Kidney (tissue), 14 donors: ENCODE data around the gene REM2. TPM values are rescaled to one million over a fixed set of nuclear protein-coding genes. Genes with fewer than 3 reads are reported as not detected.

Experiments used
- DNase-seq, 5 donors: peaks; one replicate each; pipeline ENCODE4 v3.0.0-alpha.2; 2013 to 2020
- FAIRE-seq: peaks from 2 replicates; lab custom pipeline; 2012; peaks lifted over from hg19 to GRCh38; lab: Jason Lieb, UNC
- H3K27ac ChIP-seq, 2 donors: one replicate each; pipeline ENCODE4 v1.7.0; 2013; ENCODE audit warnings: low read depth in 2 of 2, low read length in 2 of 2, inconsistent platforms in 1 of 2
- H3K27me3 ChIP-seq: one replicate; pipeline ENCODE4 v1.7.1; 2013; ENCODE audit warnings: low read length, inconsistent platforms; ENCODE audit not compliant: control insufficient read depth, insufficient read depth
- H3K36me3 ChIP-seq, 3 donors: one replicate each; pipeline versions ENCODE4 v1.7.0 to v1.7.1; 2013; ENCODE audit warnings: low read length in 3 of 3, control low read depth in 1 of 3, inconsistent platforms in 1 of 3; ENCODE audit not compliant: insufficient read depth in 3 of 3, control insufficient read depth in 2 of 3
- H3K4me1 ChIP-seq, 3 donors: one replicate each; pipeline versions ENCODE4 v1.7.0 to v1.7.1; 2013; ENCODE audit warnings: low read length in 3 of 3, inconsistent platforms in 1 of 3, low read depth in 1 of 3; ENCODE audit not compliant: control insufficient read depth in 2 of 3, insufficient read depth in 2 of 3
- H3K4me3 ChIP-seq, 3 donors: one replicate each; pipeline versions ENCODE4 v1.7.0 to v1.8.1; 2013; ENCODE audit warnings: low read length in 3 of 3, control low read depth in 1 of 3, inconsistent platforms in 1 of 3
- H3K9ac ChIP-seq, 3 donors: one replicate each; pipeline versions ENCODE4 v1.7.0 to v1.7.1; 2013; ENCODE audit warnings: low read length in 3 of 3, control low read depth in 1 of 3, inconsistent platforms in 1 of 3
- H3K9me3 ChIP-seq, 3 donors: one replicate each; pipeline versions ENCODE4 v1.7.0 to v1.7.1; 2013; ENCODE audit warnings: low read length in 3 of 3, control low read depth in 1 of 3, inconsistent platforms in 1 of 3; ENCODE audit not compliant: control insufficient read depth in 2 of 3, insufficient read depth in 1 of 3
- intact Hi-C: fragments of 100-400 bp; cut with DNase I; formaldehyde crosslinking; loops from one replicate; pipeline ENCODE4 v1.11.1; 2022
- polyA plus RNA-seq: library from polyadenylated mRNA; stranded (reverse); fragments of 350-450 nt; fragmentation: Illumina TruSeq; extraction: RNeasy Lipid Tissue Mini Kit (QIAGEN cat#74804); gene quantifications from one replicate; pipeline ENCODE4 v1.2.3, GENCODE V29; 2014; ENCODE audit warnings: low read depth, low replicate concordance; ENCODE audit not compliant: insufficient read depth
- total RNA-seq: library from RNA; stranded (reverse); fragmentation: NEBNext Ultra II Directional; extraction: Animal tissue kit (Norgen Biotek cat#: 25700); gene quantifications from one replicate; pipeline ENCODE4 v1.2.1, GENCODE V29; 2021
- TF ChIP-seq, protein P1 (sequence below): IDR thresholded peaks from 3 replicates; pipeline ENCODE4 v1.5.1; 2012; ENCODE audit warnings: mild to moderate bottlenecking, moderate library complexity, borderline replicate concordance; ENCODE audit not compliant: insufficient read depth; ENCODE audit errors: extremely low read depth
- donor health status: control.
- donor health status: control.
- donor health status: control.
- donor health status: control.
- donor health status: control.
- donor health status: DM: yes; HTN: yes; CAD: no.
- donor health status: Normal renal cell carcinoma (clear cell type).

The REM2 gene
- total and polyA plus RNA-seq, 2 donors from 2014 or later, result 0.63 to 0.77 TPM

DNA sequence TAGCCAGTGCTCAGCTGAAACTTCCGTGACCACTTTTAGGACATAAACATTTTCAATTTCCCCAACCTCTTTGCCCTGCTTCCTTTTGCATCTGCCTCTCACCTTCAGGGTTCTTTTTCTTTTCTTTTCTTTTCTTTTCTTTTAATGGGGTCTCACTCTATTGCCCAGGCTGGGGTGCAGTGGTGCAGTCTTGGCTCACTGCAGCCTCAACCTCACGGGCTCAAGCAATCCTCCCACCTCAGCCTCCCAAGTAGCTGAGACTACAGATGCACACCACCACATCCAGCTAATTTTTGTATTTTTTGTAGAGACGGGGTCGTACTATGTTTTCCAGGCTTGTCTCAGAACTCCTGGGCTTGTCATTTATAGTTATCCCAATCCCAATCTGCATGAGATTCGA lies 16.1 kb upstream of the REM2 start:
- DNase-seq, result peak in 1 of 5 donors; percentile 29
- no peak overlapping the region for H3K9ac ChIP-seq

DNA sequence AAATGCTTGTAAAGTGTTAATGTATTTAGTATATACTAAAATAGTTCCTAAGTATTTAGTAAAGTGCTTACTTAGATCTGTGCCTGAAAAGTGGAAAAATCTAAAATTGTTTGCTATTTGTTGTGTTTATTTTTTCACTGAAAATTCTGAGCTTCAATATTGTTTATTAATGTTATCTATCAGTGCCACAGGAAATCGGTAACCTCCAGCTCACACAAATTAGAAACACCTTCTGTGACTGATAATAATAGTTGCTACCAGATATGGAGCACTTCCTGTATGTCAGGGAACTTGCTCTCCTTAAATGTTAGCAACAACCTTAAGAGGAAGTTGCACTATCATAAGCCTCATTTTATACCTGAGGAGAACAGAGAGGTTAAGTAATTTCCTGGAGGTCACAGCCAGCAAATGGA lies 12.2 kb upstream of the REM2 start:
- Histone ChIP-seq H3K4me3 (peak overlapping the region; percentile 63 to 92 (median 75)), H3K4me1 (peaks cover 6 to 12% (median 6%) of the 10 kb centered on the region in 3 donors), H3K9me3 (no peaks in the 10 kb centered on the region), H3K27ac (peak overlapping the region; percentile 98 to 99), H3K27me3 (no peaks in the 10 kb centered on the region), H3K36me3 (peaks cover 0 to 29% (median 17%) of the 10 kb centered on the region in 3 donors), H3K9ac (peak overlapping the region; percentile 39 to 89 (median 47))
- no peak for DNase-seq
- TF ChIP-seq, protein P1, sequence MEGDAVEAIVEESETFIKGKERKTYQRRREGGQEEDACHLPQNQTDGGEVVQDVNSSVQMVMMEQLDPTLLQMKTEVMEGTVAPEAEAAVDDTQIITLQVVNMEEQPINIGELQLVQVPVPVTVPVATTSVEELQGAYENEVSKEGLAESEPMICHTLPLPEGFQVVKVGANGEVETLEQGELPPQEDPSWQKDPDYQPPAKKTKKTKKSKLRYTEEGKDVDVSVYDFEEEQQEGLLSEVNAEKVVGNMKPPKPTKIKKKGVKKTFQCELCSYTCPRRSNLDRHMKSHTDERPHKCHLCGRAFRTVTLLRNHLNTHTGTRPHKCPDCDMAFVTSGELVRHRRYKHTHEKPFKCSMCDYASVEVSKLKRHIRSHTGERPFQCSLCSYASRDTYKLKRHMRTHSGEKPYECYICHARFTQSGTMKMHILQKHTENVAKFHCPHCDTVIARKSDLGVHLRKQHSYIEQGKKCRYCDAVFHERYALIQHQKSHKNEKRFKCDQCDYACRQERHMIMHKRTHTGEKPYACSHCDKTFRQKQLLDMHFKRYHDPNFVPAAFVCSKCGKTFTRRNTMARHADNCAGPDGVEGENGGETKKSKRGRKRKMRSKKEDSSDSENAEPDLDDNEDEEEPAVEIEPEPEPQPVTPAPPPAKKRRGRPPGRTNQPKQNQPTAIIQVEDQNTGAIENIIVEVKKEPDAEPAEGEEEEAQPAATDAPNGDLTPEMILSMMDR, result no peak
- intact Hi-C loops, result no loop called here
- no peak for FAIRE-seq

More for the DNA sequence above, 16.1 kb upstream of the REM2 start:
- no peak for FAIRE-seq
- Histone ChIP-seq H3K27me3 (no peaks in the 10 kb centered on the region), H3K27ac (no peak overlapping the region), H3K4me3 (no peak overlapping the region), H3K36me3 (no peaks in the 10 kb centered on the region), H3K9me3 (no peaks in the 10 kb centered on the region), H3K4me1 (peaks cover 0 to 6% (median 4%) of the 10 kb centered on the region in 3 donors)
- TF ChIP-seq, protein P1, result no peak
- intact Hi-C loops, result no loop called here

DNA sequence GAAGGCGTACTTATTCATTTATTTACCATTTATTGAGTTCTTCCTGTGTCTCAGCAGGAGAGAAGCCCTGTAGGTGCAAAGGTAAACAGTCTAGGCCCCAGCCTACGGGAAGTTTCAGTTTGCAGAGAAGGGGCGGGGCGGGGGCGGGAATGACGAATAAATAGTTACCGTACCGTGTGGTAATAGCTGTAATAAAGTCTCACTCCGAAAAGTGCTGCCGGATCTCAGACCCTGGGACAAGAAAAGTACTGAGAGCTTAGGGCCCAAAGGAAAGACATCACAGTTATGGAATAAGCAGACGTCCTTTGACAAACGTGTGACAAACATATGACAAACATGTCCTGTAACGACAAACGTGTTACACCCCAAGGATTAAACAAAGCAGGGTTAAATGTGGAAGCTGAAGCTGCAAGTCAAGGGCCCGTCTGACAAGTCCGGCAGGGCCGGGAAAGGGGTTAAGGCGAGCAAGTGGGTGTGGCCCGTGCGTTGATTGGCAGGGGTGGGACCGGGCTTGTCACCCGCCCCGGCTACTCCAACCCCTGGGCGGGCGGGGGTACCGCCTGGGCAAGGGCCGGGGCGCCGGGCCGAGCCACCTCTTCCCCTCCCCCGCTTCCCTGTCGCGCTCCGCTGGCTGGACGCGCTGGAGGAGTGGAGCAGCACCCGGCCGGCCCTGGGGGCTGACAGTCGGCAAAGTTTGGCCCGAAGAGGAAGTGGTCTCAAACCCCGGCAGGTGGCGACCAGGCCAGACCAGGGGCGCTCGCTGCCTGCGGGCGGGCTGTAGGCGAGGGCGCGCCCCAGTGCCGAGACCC lies 11.6 kb upstream of the REM2 start, which contains the start of gene LRP10:
Gene LRP10 (plus strand): TSS at position 517 of the 809 bp plus-strand sequence. CDS start 564 bp downstream, outside the sequence.
- intact Hi-C loops, result no loop called here
- Histone ChIP-seq H3K27ac (peak within 1 kb of the TSS; percentile 98 to 99), H3K9me3 (no peaks in the 10 kb centered on the region), H3K27me3 (no peaks in the 10 kb centered on the region), H3K4me1 (peaks cover 6 to 12% (median 6%) of the 10 kb centered on the region in 3 donors), H3K4me3 (peak within 1 kb of the TSS; percentile 63 to 92 (median 75)), H3K9ac (peak within 1 kb of the TSS; percentile 39 to 89 (median 47)), H3K36me3 (peaks cover 2 to 35% (median 23%) of the 10 kb centered on the region in 3 donors)
- no peak for FAIRE-seq
- TF ChIP-seq, protein P1, result no peak
- peak; percentile 95 to 97 (median 96) for DNase-seq
